ENCODE data around the gene CDCP2. TPM values are rescaled to one million over a fixed set of nuclear protein-coding genes. Genes with fewer than 3 reads are reported as not detected.

The CDCP2 gene
- total RNA-seq, 1 experiment from 2014 or later = not detected

DNA sequence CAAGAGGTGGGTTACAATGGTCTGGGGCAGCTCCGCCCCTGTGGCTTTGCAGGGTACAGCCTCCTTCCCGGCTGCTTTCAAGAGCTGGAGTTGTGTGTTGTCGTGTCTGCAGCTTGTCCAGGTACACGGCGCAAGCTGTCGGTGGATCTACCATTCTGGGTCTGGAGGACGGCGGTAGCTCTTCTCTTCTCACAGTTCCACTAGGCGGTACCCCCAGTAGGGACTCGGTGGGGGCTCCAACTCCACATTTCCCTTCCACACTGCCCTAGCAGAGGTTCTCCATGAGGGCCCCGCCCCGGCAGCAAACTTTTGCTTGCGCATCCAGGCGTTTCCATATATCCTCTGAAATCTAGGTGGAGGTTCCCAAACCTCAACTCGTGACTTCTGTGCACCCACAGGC lies 12.3 kb upstream of the CDCP2 start:
- Histone ChIP-seq H2AFZ (ENCODE audit: low read length) (no peak overlapping the region), H3K36me3 (ENCODE audit: low read depth, low read length) (no peaks in the 10 kb centered on the region), H4K20me1 (ENCODE audit: low read length) (no peaks in the 10 kb centered on the region), H3K79me2 (ENCODE audit: low read length) (no peaks in the 10 kb centered on the region), H3F3A (ENCODE audit: low read length, unreplicated experiment) (no peaks in the 10 kb centered on the region), H3K4me2 (ENCODE audit: low read length) (no peak overlapping the region), H3K9me2 (replicated peaks; ENCODE audit: low read length) (no peaks in the 10 kb centered on the region), H3K27me3 (ENCODE audit: low read length) (no peaks in the 10 kb centered on the region), H3K9ac (ENCODE audit: low read length) (no peak overlapping the region), H3K4me3 (ENCODE audit: low read length) (no peak overlapping the region), H3K4me1 (ENCODE audit: insufficient read depth, low read length) (peaks cover 6% of the 10 kb centered on the region; the same call in 1 of the 2 replicates), H3K9me3 (ENCODE audit: low read length) (no peaks in the 10 kb centered on the region), H3K27ac (ENCODE audit: low read length) (no peak overlapping the region)
- POLR2A ChIA-PET (ENCODE audit: unreplicated experiment) = no interaction called here
- no peak for DNase-seq
- no TSS peak for BruUV-seq (replicated peaks)
- no peak for ATAC-seq
- intact Hi-C loops (cut with micrococcal nuclease) = no loop called here
- CTCF ChIA-PET = no interaction called here
- no peak for TF ChIP-seq EZH2phosphoT487 (IDR thresholded peaks at IDR 0.05; ENCODE audit: borderline replicate concordance, low read length)
- no peak for TF ChIP-seq CTCF (conservative IDR thresholded peaks at IDR 0.05; ENCODE audit: low read depth, low read length)
- TF ChIP-seq EZH2 (IDR thresholded peaks at IDR 0.05; ENCODE audit: low read length, unreplicated experiment) = no peak

DNA sequence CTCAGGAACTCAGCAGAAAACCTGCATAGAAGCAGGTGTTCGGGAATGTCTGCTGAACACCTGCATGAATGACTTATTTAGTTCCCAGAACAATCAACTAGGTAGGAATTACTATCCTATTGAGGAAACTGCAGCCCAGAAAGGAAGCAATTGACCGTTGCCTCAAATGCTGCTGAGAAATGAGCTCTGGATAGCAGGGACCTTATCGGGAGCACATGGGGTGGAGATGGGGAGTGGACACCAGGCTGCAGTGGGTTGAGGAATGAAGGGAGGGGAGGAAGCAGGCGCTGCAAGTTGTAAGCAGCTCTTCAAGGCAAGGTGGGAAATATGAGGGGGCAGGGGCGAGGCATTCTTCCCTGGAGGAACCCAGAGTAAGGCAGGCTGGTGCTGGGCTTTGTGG lies 10.8 kb upstream of the CDCP2 start:
- intact Hi-C loops (cut with micrococcal nuclease) = no loop called here
- Histone ChIP-seq H3K9me3 (ENCODE audit: low read length) (no peaks in the 10 kb centered on the region), H3K79me2 (ENCODE audit: low read length) (no peaks in the 10 kb centered on the region), H3K36me3 (ENCODE audit: low read depth, low read length) (no peaks in the 10 kb centered on the region), H4K20me1 (ENCODE audit: low read length) (no peaks in the 10 kb centered on the region), H3K4me3 (ENCODE audit: low read length) (no peak overlapping the region), H3K27ac (ENCODE audit: low read length) (no peak overlapping the region), H2AFZ (ENCODE audit: low read length) (no peak overlapping the region), H3K4me1 (ENCODE audit: insufficient read depth, low read length) (peaks cover 6% of the 10 kb centered on the region; the same call in 1 of the 2 replicates), H3F3A (ENCODE audit: low read length, unreplicated experiment) (no peaks in the 10 kb centered on the region), H3K9me2 (replicated peaks; ENCODE audit: low read length) (no peaks in the 10 kb centered on the region), H3K27me3 (ENCODE audit: low read length) (no peaks in the 10 kb centered on the region), H3K9ac (ENCODE audit: low read length) (no peak overlapping the region), H3K4me2 (ENCODE audit: low read length) (no peak overlapping the region)
- BruUV-seq (replicated peaks) = no TSS peak
- ATAC-seq = no peak
- no peak for TF ChIP-seq EZH2phosphoT487 (IDR thresholded peaks at IDR 0.05; ENCODE audit: borderline replicate concordance, low read length)
- DNase-seq = no peak
- POLR2A ChIA-PET (ENCODE audit: unreplicated experiment) = no interaction called here
- CTCF ChIA-PET = interaction anchor here (0.7 kb wide), 1 partner anchor 332 kb away, joined by 4 read pairs; no protein-coding TSS in a partner anchor

DNA sequence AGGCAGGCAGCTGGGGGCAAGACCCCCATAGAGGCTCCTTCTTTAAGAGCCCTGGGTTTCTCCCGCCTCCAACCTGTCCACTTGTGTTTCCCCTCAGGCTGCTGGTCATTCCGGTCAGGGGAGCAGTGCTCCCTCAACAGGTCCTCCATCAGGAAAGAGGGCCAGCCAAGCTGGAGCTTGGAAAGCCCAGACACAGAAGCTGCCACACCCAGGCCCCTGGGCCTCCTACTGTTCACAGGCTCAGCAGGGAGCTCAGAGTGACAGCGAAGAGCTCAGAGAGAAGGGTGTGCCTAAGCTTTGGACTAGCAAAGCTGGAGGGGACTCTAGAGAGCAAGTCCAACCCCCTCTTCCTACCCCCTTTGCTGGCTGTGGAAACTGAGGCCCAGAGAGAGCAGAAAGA lies 10.3 kb upstream of the CDCP2 start:
- Histone ChIP-seq H3K9me2 (replicated peaks; ENCODE audit: low read length) (no peaks in the 10 kb centered on the region), H3K9ac (ENCODE audit: low read length) (no peak overlapping the region), H3K4me1 (ENCODE audit: insufficient read depth, low read length) (peaks cover 11% of the 10 kb centered on the region; the same call in 1 of the 2 replicates), H3F3A (ENCODE audit: low read length, unreplicated experiment) (no peaks in the 10 kb centered on the region), H3K79me2 (ENCODE audit: low read length) (no peaks in the 10 kb centered on the region), H3K4me3 (ENCODE audit: low read length) (no peak overlapping the region), H3K9me3 (ENCODE audit: low read length) (no peaks in the 10 kb centered on the region), H4K20me1 (ENCODE audit: low read length) (no peaks in the 10 kb centered on the region), H3K27ac (ENCODE audit: low read length) (no peak overlapping the region), H3K27me3 (ENCODE audit: low read length) (no peaks in the 10 kb centered on the region), H3K4me2 (ENCODE audit: low read length) (no peak overlapping the region), H3K36me3 (ENCODE audit: low read depth, low read length) (no peaks in the 10 kb centered on the region), H2AFZ (ENCODE audit: low read length) (no peak overlapping the region)
- ChIA-PET CTCF (no interaction called here), POLR2A (ENCODE audit: unreplicated experiment) (no interaction called here)
- intact Hi-C loops (cut with micrococcal nuclease) = no loop called here
- TF ChIP-seq CTCF (conservative IDR thresholded peaks at IDR 0.05; ENCODE audit: low read depth, low read length) (no peak), EZH2phosphoT487 (IDR thresholded peaks at IDR 0.05; ENCODE audit: borderline replicate concordance, low read length) (no peak)
- ATAC-seq = no peak
- DNase-seq = no peak
- BruUV-seq (replicated peaks) = no TSS peak

Data from PC-3 (cell line).